Activated CD8-positive, alpha-beta memory T cell treated with anti-CD3 and anti-CD28 coated beads, Interleukin-2, amount 10 ng/mL, durations not matched to agents 7 days and 5 days (primary cell): ENCODE data around the gene KRT6A. TPM values are rescaled to one million over a fixed set of nuclear protein-coding genes. Genes with fewer than 3 reads are reported as not detected.

Experiments used
- ATAC-seq: fragments of 150-1000 bp; cut with Tn5 transposase; one replicate; pipeline ENCODE4 v1.10.0; 2021; ENCODE audit warnings: moderate library complexity
- CTCF ChIA-PET: fragments of 350-600 bp; sonication (Branson Sonifier 250); formaldehyde crosslinking; loops from one replicate; lab custom pipeline; 2021; ENCODE audit warnings: antibody characterized with exemption; lab: Charles Lee
- DNase-seq: peaks from one replicate; pipeline ENCODE4 v3.0.0-alpha.2; 2020
- H3K27ac Mint-ChIP-seq: one replicate; pipeline ENCODE4 v1.8.0; 2021; ENCODE audit warnings: mild to moderate bottlenecking, mixed read lengths
- H3K27me3 Mint-ChIP-seq: one replicate; pipeline ENCODE4 v1.8.0; 2021; ENCODE audit warnings: mixed read lengths
- H3K36me3 Mint-ChIP-seq: one replicate; pipeline ENCODE4 v1.8.0; 2021; ENCODE audit warnings: mild to moderate bottlenecking, mixed read lengths
- H3K4me1 Mint-ChIP-seq: one replicate; pipeline ENCODE4 v1.8.0; 2021; ENCODE audit warnings: mixed read lengths
- H3K4me3 Mint-ChIP-seq: one replicate; pipeline ENCODE4 v1.8.0; 2021; ENCODE audit warnings: mild to moderate bottlenecking, moderate library complexity, mixed read lengths
- H3K9me3 Mint-ChIP-seq: one replicate; pipeline ENCODE4 v1.8.0; 2022; ENCODE audit warnings: low read depth, mixed read lengths
- total RNA-seq, 2 experiments: library from RNA; stranded (reverse); gene quantifications; one replicate each; pipeline ENCODE4 v1.2.3, GENCODE V29; 2021

The KRT6A gene
- total RNA-seq, 2 experiments from 2014 or later, result not detected

DNA sequence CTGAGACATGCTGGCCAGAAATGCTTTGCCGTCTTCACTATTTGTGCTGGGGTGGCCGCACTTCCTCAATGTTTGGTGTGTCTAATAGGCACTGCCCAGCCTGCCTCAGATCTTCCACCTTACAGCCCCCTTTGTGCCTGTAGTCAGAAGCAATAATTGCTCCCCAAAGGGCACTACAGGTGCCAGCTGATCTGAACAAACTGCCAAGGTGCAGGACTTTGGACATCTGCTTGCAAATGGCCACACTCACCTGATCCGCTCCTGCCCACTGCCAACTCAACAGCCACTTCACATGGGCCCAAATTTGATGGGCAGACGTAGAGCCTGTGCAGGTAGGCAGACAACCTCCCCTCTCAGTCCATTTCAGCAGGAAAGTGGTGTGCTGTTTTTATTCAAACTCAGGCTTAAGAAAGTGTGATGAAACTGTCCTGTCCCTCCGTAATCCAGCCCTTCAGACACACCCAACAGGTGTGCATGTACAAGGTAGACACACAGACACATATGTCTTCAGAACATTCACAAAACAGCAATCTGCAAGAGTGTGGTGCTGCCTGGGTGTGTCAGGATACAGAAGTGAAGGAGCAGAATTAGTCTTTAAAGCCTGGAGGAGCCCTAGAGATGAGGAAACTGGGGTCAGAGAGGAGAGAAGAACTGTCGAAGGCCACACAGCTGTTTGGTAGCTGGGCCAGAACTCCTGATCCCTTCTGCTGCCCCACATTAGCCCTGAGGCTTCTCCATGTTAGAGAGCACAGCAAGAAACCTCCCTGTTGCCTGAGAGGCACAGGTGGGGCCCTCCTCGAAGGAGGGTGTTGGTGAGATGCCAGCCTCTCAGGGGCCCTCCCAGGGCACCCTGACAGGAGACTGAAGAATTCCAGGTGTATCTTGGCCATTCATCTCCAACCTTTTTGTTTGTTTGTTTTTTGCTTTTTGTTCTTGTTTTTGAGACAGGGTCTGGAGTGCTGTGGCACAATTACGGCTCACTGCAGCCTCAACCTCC lies 54.5 kb downstream of the KRT6A start:
- H3K27me3 Mint-ChIP-seq, result peaks cover 42% of the 10 kb centered on the region
- DNase-seq (no peak), ATAC-seq (no peak)
- no peak overlapping the region for H3K4me3 Mint-ChIP-seq
- no peaks in the 10 kb centered on the region for H3K4me1 Mint-ChIP-seq
- no peak overlapping the region for H3K27ac Mint-ChIP-seq
- no peaks in the 10 kb centered on the region for H3K36me3 Mint-ChIP-seq
- CTCF ChIA-PET, result no interaction called here
- H3K9me3 Mint-ChIP-seq, result no peaks in the 10 kb centered on the region

DNA sequence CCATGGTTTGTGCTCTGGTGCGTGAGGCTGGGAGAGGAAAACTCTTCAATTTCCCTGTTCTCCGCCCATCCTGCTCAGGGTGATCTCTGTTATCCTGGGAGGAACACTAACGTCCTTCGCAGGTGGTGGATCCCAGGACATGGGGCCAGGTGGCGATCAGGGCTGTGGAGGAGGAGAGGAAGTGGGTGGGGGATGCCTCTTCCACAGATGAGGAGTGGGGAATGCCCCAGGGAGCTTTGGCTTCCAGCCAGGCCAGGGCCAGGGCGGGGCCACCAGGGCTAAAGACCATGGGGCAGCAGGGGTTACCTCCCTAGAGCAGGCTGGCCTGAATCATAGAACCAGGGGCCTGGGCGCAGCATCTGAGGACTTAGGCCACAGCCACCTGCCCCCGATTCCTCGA lies 55.5 kb downstream of the KRT6A start:
- ATAC-seq, result no peak
- peaks cover 35% of the 10 kb centered on the region for H3K27me3 Mint-ChIP-seq

More for the DNA sequence above, 55.5 kb downstream of the KRT6A start:
- no peak overlapping the region for H3K27ac Mint-ChIP-seq
- no peaks in the 10 kb centered on the region for H3K9me3 Mint-ChIP-seq
- no peaks in the 10 kb centered on the region for H3K4me1 Mint-ChIP-seq
- CTCF ChIA-PET, result no interaction called here
- H3K4me3 Mint-ChIP-seq, result no peak overlapping the region
- DNase-seq, result no peak
- H3K36me3 Mint-ChIP-seq, result no peaks in the 10 kb centered on the region

Other genes starting within 250 kb of the KRT6A start
- gene KRT86, start 218.6 kb downstream of the KRT6A start, total RNA-seq, result 1 to 10 TPM in 1 of 2 experiments, under 1 TPM in 1; 0.18 to 1.2 TPM
- gene KRT81, start 201.7 kb downstream of the KRT6A start, total RNA-seq, result under 1 TPM in 1 of 2 experiments, not detected in 1; 0.30 TPM
- gene KRT83, start 171.9 kb downstream of the KRT6A start, total RNA-seq, result not detected
- gene KRT85, start 125.8 kb downstream of the KRT6A start, total RNA-seq, result not detected
- gene KRT84, start 107.6 kb downstream of the KRT6A start, total RNA-seq, result not detected
- gene KRT82, start 86.9 kb downstream of the KRT6A start, total RNA-seq, result not detected
- not detected for gene KRT75, start 58.9 kb downstream of the KRT6A start, total RNA-seq
- not detected for gene KRT6B, start 41.1 kb downstream of the KRT6A start, total RNA-seq
- gene KRT6C, start 19.5 kb downstream of the KRT6A start, total RNA-seq, result not detected
- not detected for gene KRT5, start 27.1 kb upstream of the KRT6A start, total RNA-seq
- gene KRT71, start 59.9 kb upstream of the KRT6A start, total RNA-seq, result not detected
- not detected for gene KRT74, start 80.6 kb upstream of the KRT6A start, total RNA-seq
- gene KRT72, start 108.2 kb upstream of the KRT6A start, total RNA-seq, result under 1 TPM in 1 of 2 experiments, not detected in 1; 0.15 TPM
- not detected for gene KRT73, start 125.3 kb upstream of the KRT6A start, total RNA-seq
- gene KRT2, start 159.0 kb upstream of the KRT6A start, total RNA-seq, result not detected
- gene KRT1, start 187.2 kb upstream of the KRT6A start, total RNA-seq, result not detected
- not detected for gene KRT77, start 210.3 kb upstream of the KRT6A start, total RNA-seq